ENCODE results near the gene MEIOC.
A peak's percentile ranks its signal among the peaks of the same experiment; 100 is the strongest.
"Not testable (repeated sequence)": the region's sequence is repeated elsewhere in the genome, so short reads cannot be mapped to it uniquely, and the experiment has no call there.

The MEIOC gene

GRCh38 chr17:44655983-44656710 is at the start of gene MEIOC:
MEIOC (plus strand) TSS chr17:44656468; CDS start chr17:44656614, 146 bp downstream.
- peak in 1 of 58 donors; percentile 7 for DNase-seq

GRCh38 chr17:44606658-44607057 is 49.6 kb upstream of the MEIOC start:
- no peak for DNase-seq

- DNase-seq, result no peak
Measured at GRCh38 chr17:44607836-44608690, 48.2 kb upstream of the MEIOC start.

- DNase-seq, result no peak
Measured at GRCh38 chr17:44608727-44609435, 47.4 kb upstream of the MEIOC start.

GRCh38 chr17:44610331-44610730 is 45.9 kb upstream of the MEIOC start:
- no peak for DNase-seq

GRCh38 chr17:44610871-44611270 is 45.4 kb upstream of the MEIOC start:
- DNase-seq, result no peak

- DNase-seq, result no peak
Measured at GRCh38 chr17:44614862-44615261, 41.4 kb upstream of the MEIOC start.

- not testable (repeated sequence) for DNase-seq
Measured at GRCh38 chr17:44618652-44619051, 37.6 kb upstream of the MEIOC start.

GRCh38 chr17:44623070-44623725 is 33.1 kb upstream of the MEIOC start:
- no peak for DNase-seq

- DNase-seq, result no peak
Measured at GRCh38 chr17:44627513-44628242, 28.6 kb upstream of the MEIOC start.

- peak in 40 of 58 donors; percentile 5 to 61 (median 26) for DNase-seq
Measured at GRCh38 chr17:44628243-44629188, 27.8 kb upstream of the MEIOC start.

- DNase-seq, result no peak
Measured at GRCh38 chr17:44629314-44629713, 27.0 kb upstream of the MEIOC start.

GRCh38 chr17:44630703-44631102 is 25.6 kb upstream of the MEIOC start:
- DNase-seq, result no peak

- DNase-seq, result no peak
Measured at GRCh38 chr17:44633998-44634397, 22.3 kb upstream of the MEIOC start.

- DNase-seq, result not testable (repeated sequence)
Measured at GRCh38 chr17:44634401-44634800, 21.9 kb upstream of the MEIOC start.

GRCh38 chr17:44636562-44636961 is 19.7 kb upstream of the MEIOC start:
- DNase-seq, result no peak

GRCh38 chr17:44637066-44637465 is 19.2 kb upstream of the MEIOC start:
- DNase-seq, result no peak

GRCh38 chr17:44642834-44643233 is 13.4 kb upstream of the MEIOC start:
- no peak for DNase-seq

- no peak for DNase-seq
Measured at GRCh38 chr17:44645341-44645740, 10.9 kb upstream of the MEIOC start.

Data from anterior cingulate cortex (tissue), 58 donors.